Measurements from ENCODE around the gene GRHL3. TPM values are rescaled to one million over a fixed set of nuclear protein-coding genes. Genes with fewer than 3 reads are reported as not detected.

The GRHL3 gene
- total and polyA plus RNA-seq, 2 donors (not counting 3 experiments of a cell fraction or from before 2014, with no cell fraction given) = not detected

DNA sequence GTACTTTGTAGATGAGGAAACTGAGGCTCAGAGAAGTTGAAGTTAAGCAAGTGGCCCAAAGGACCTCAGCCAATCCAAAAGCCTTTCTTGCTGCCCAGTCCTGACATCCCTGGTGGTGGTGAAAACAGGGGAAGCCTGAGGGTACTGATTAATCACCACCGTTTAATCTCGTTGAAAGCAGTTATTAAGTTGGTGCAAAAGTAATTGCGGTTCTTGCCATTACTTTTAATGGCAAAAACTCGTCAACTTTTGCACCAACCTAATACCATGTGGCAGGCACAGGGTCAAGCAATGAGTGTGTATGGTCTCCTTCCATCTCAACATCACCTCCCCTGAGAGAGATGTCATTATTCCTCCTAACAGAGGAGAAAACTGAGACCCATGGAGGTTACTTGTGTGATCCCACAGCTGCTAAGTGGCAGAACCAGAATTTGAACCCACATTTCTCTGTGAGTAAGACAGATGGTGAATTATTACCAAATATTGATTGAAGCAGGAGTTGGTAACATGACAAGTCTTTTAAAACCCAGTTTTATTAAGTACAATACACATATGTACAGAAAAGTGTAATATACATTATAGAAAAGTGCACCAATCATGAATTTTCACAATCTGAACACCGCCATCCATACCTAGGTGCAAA, 39.4 kb upstream of the GRHL3 start:
- Histone ChIP-seq H3K79me2 (ENCODE audit: control insufficient read depth, insufficient read depth, low read length) (no peaks in the 10 kb centered on the region), H3K36me3 (ENCODE audit: control insufficient read depth in 2 of 2, extremely low read depth in 1 of 2, insufficient read depth in 2 of 2, low read length in 2 of 2) (no peaks in the 10 kb centered on the region), H3K9me1 (replicated peaks; ENCODE audit: control insufficient read depth, extremely low read depth, insufficient read depth, low read length) (no peaks in the 10 kb centered on the region), H2AFZ (ENCODE audit: low read depth, low read length) (no peak overlapping the region), H3K4me3 (replicated peaks in 1 of 3; ENCODE audit: insufficient read depth in 1 of 3, low read depth in 1 of 3, low read length in 3 of 3) (no peak overlapping the region), H3K27ac (ENCODE audit: insufficient read depth, low read depth, low read length) (no peak overlapping the region), H3K27me3 (ENCODE audit: control insufficient read depth in 2 of 2, insufficient read depth in 2 of 2, low read length in 2 of 2) (peaks cover 35 to 39% of the 10 kb centered on the region in 2 experiments), H3K9me3 (replicated peaks; ENCODE audit: control insufficient read depth, insufficient read depth, low read length) (no peaks in the 10 kb centered on the region), H3K4me2 (ENCODE audit: insufficient read depth, low read length) (no peak overlapping the region), H4K20me1 (replicated peaks; ENCODE audit: control insufficient read depth, extremely low read depth, insufficient read depth, low read length) (no peaks in the 10 kb centered on the region), H3K4me1 (ENCODE audit: control insufficient read depth, extremely low read depth, insufficient read depth, low read length) (peaks cover 5% of the 10 kb centered on the region), H3K9ac (replicated peaks; ENCODE audit: extremely low read depth, insufficient read depth, low read length) (no peak overlapping the region)
- BruUV-seq (replicated peaks) = no TSS peak
- TF ChIP-seq MYC (IDR thresholded peaks at IDR 0.05; ENCODE audit: low read depth, low read length) = no peak
- FAIRE-seq = no peak
- intact Hi-C loops (cut with micrococcal nuclease) (no loop called here), dilution Hi-C loops (cut with MboI; ENCODE audit: extremely low pct_ligation_motif_present, low sequenced_read_pairs) (no loop called here)
- no peak for DNase-seq (ENCODE audit: low read depth, low spot score)
- ChIA-PET POLR2A (no interaction called here), CTCF (interaction anchor here (1.8 kb wide), 1 partner anchor 78 kb away, joined by 8 read pairs; no protein-coding TSS in a partner anchor)

GRCh38 chr1:24281591-24281990, 37.6 kb upstream of the GRHL3 start:
- Histone ChIP-seq H3K9me1 (replicated peaks; ENCODE audit: control insufficient read depth, extremely low read depth, insufficient read depth, low read length) (no peaks in the 10 kb centered on the region), H3K9ac (replicated peaks; ENCODE audit: extremely low read depth, insufficient read depth, low read length) (no peak overlapping the region), H2AFZ (ENCODE audit: low read depth, low read length) (no peak overlapping the region), H3K36me3 (ENCODE audit: control insufficient read depth in 2 of 2, extremely low read depth in 1 of 2, insufficient read depth in 2 of 2, low read length in 2 of 2) (no peaks in the 10 kb centered on the region), H3K4me1 (ENCODE audit: control insufficient read depth, extremely low read depth, insufficient read depth, low read length) (peaks cover 5% of the 10 kb centered on the region), H3K27me3 (ENCODE audit: control insufficient read depth in 2 of 2, insufficient read depth in 2 of 2, low read length in 2 of 2) (peaks cover 28 to 29% of the 10 kb centered on the region in 2 experiments), H3K79me2 (ENCODE audit: control insufficient read depth, insufficient read depth, low read length) (no peaks in the 10 kb centered on the region), H3K4me3 (replicated peaks in 1 of 3; ENCODE audit: insufficient read depth in 1 of 3, low read depth in 1 of 3, low read length in 3 of 3) (no peak overlapping the region), H4K20me1 (replicated peaks; ENCODE audit: control insufficient read depth, extremely low read depth, insufficient read depth, low read length) (no peaks in the 10 kb centered on the region), H3K27ac (ENCODE audit: insufficient read depth, low read depth, low read length) (no peak overlapping the region), H3K4me2 (ENCODE audit: insufficient read depth, low read length) (no peak overlapping the region), H3K9me3 (replicated peaks; ENCODE audit: control insufficient read depth, insufficient read depth, low read length) (no peaks in the 10 kb centered on the region)
- dilution Hi-C loops (cut with MboI; ENCODE audit: extremely low pct_ligation_motif_present, low sequenced_read_pairs) = no loop called here
- no peak for DNase-seq (ENCODE audit: low read depth, low spot score)
- ChIA-PET POLR2A (no interaction called here), CTCF (interaction anchor here (0.9 to 1.3 kb wide), 2 partner anchors 23 to 31 kb away, joined by 3 read pairs; no protein-coding TSS in a partner anchor)
- intact Hi-C loops (cut with micrococcal nuclease) = no loop called here
- no TSS peak for BruUV-seq (replicated peaks)
- TF ChIP-seq MYC (IDR thresholded peaks at IDR 0.05; ENCODE audit: low read depth, low read length) (no peak), POLR2AphosphoS5 (IDR thresholded peaks at IDR 0.05; ENCODE audit: insufficient read depth, low read depth, low read length) (no peak), GATA2 (IDR thresholded peaks at IDR 0.05; ENCODE audit: insufficient read depth, insufficient read length, low read depth, low read length) (no peak), EZH2 (IDR thresholded peaks at IDR 0.05; ENCODE audit: borderline replicate concordance, low read depth, low read length, severe bottlenecking) (no peak), FOS (IDR thresholded peaks at IDR 0.05; ENCODE audit: borderline replicate concordance, insufficient read depth, low read length) (no peak), JUN (IDR thresholded peaks at IDR 0.05; ENCODE audit: borderline replicate concordance, insufficient read depth, insufficient read length, low read depth) (no peak), POLR2A (IDR thresholded peaks at IDR 0.05; ENCODE audit: low read depth, low read length) (no peak), MAX (IDR thresholded peaks at IDR 0.05; ENCODE audit: insufficient read depth, insufficient read length) (no peak)
- TF ChIP-seq, protein P1, sequence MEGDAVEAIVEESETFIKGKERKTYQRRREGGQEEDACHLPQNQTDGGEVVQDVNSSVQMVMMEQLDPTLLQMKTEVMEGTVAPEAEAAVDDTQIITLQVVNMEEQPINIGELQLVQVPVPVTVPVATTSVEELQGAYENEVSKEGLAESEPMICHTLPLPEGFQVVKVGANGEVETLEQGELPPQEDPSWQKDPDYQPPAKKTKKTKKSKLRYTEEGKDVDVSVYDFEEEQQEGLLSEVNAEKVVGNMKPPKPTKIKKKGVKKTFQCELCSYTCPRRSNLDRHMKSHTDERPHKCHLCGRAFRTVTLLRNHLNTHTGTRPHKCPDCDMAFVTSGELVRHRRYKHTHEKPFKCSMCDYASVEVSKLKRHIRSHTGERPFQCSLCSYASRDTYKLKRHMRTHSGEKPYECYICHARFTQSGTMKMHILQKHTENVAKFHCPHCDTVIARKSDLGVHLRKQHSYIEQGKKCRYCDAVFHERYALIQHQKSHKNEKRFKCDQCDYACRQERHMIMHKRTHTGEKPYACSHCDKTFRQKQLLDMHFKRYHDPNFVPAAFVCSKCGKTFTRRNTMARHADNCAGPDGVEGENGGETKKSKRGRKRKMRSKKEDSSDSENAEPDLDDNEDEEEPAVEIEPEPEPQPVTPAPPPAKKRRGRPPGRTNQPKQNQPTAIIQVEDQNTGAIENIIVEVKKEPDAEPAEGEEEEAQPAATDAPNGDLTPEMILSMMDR (IDR thresholded peaks at IDR 0.05; ENCODE audit: extremely low read depth in 1 of 2, insufficient read depth in 1 of 2, low read depth in 1 of 2, low read length in 2 of 2) = no peak
- no peak for FAIRE-seq
